ENCODE measurements around the gene RGS5. TPM values are rescaled to one million over a fixed set of nuclear protein-coding genes. Genes with fewer than 3 reads are reported as not detected.

RGS5 gene
- polyA plus RNA-seq, 4 donors = 4.0 to 24.4 (median 16.0) TPM

- no peaks in the 10 kb centered on the region for H3K4me1 ChIP-seq (ENCODE audit: control insufficient read depth in 3 of 3, insufficient read depth in 2 of 3, low read depth in 1 of 3, low read length in 2 of 3)
- FAIRE-seq (no peak), DNase-seq (no peak)
- H3K4me3 ChIP-seq (ENCODE audit: low read depth in 1 of 3, low read length in 3 of 3) = no peak overlapping the region
- H3K27ac ChIP-seq (ENCODE audit: low read depth in 1 of 3, low read length in 2 of 3) = no peak overlapping the region
- no peaks in the 10 kb centered on the region for H3K36me3 ChIP-seq (ENCODE audit: control insufficient read depth in 3 of 3, insufficient read depth in 2 of 3, low read depth in 1 of 3, low read length in 3 of 3)
- 63 to 71% (median 71%) methylated on average over 1 of the region's 1 CpG for WGBS, 3 donors
- peaks cover 0 to 4% (median 0%) of the 10 kb centered on the region in 3 donors for H3K27me3 ChIP-seq (ENCODE audit: control insufficient read depth in 3 of 3, insufficient read depth in 3 of 3, low read length in 3 of 3)
- H3K9me3 ChIP-seq (ENCODE audit: control insufficient read depth in 2 of 2, insufficient read depth in 1 of 2, low read depth in 1 of 2, low read length in 1 of 2) = no peaks in the 10 kb centered on the region
Measured at GRCh38 chr1:163130225-163130856, 72.4 kb downstream of the RGS5 start.

GRCh38 chr1:163128282-163128681 lies 74.4 kb downstream of the RGS5 start:
- Histone ChIP-seq H3K27me3 (ENCODE audit: control insufficient read depth in 3 of 3, insufficient read depth in 3 of 3, low read length in 3 of 3) (peaks cover 0 to 4% (median 0%) of the 10 kb centered on the region in 3 donors), H3K27ac (ENCODE audit: low read depth in 1 of 3, low read length in 2 of 3) (no peak overlapping the region), H3K9me3 (ENCODE audit: control insufficient read depth in 2 of 2, insufficient read depth in 1 of 2, low read depth in 1 of 2, low read length in 1 of 2) (no peaks in the 10 kb centered on the region), H3K36me3 (ENCODE audit: control insufficient read depth in 3 of 3, insufficient read depth in 2 of 3, low read depth in 1 of 3, low read length in 3 of 3) (no peaks in the 10 kb centered on the region), H3K4me3 (ENCODE audit: low read depth in 1 of 3, low read length in 3 of 3) (no peak overlapping the region), H3K4me1 (ENCODE audit: control insufficient read depth in 3 of 3, insufficient read depth in 2 of 3, low read depth in 1 of 3, low read length in 2 of 3) (no peaks in the 10 kb centered on the region)
- FAIRE-seq (no peak), DNase-seq (no peak)
- WGBS, 3 donors = 75 to 90% (median 79%) methylated on average over 2 of the region's 2 CpGs

- H3K4me1 ChIP-seq (ENCODE audit: control insufficient read depth in 3 of 3, insufficient read depth in 2 of 3, low read depth in 1 of 3, low read length in 2 of 3) = no peaks in the 10 kb centered on the region
- 63 to 69% (median 65%) methylated on average over 4 of the region's 4 CpGs for WGBS, 3 donors
- no peak for FAIRE-seq
- H3K9me3 ChIP-seq (ENCODE audit: control insufficient read depth in 2 of 2, insufficient read depth in 1 of 2, low read depth in 1 of 2, low read length in 1 of 2) = no peaks in the 10 kb centered on the region
- peaks cover 0 to 4% (median 0%) of the 10 kb centered on the region in 3 donors for H3K27me3 ChIP-seq (ENCODE audit: control insufficient read depth in 3 of 3, insufficient read depth in 3 of 3, low read length in 3 of 3)
- H3K4me3 ChIP-seq (ENCODE audit: low read depth in 1 of 3, low read length in 3 of 3) = no peak overlapping the region
- DNase-seq = no peak
- no peak overlapping the region for H3K27ac ChIP-seq (ENCODE audit: low read depth in 1 of 3, low read length in 2 of 3)
- no peaks in the 10 kb centered on the region for H3K36me3 ChIP-seq (ENCODE audit: control insufficient read depth in 3 of 3, insufficient read depth in 2 of 3, low read depth in 1 of 3, low read length in 3 of 3)
Measured at GRCh38 chr1:163124812-163125211, 77.9 kb downstream of the RGS5 start.

GRCh38 chr1:163120372-163120771 lies 82.3 kb downstream of the RGS5 start:
- Histone ChIP-seq H3K4me3 (ENCODE audit: low read depth in 1 of 3, low read length in 3 of 3) (no peak overlapping the region), H3K27me3 (ENCODE audit: control insufficient read depth in 3 of 3, insufficient read depth in 3 of 3, low read length in 3 of 3) (no peaks in the 10 kb centered on the region), H3K36me3 (ENCODE audit: control insufficient read depth in 3 of 3, insufficient read depth in 2 of 3, low read depth in 1 of 3, low read length in 3 of 3) (no peaks in the 10 kb centered on the region), H3K4me1 (ENCODE audit: control insufficient read depth in 3 of 3, insufficient read depth in 2 of 3, low read depth in 1 of 3, low read length in 2 of 3) (no peaks in the 10 kb centered on the region), H3K9me3 (ENCODE audit: control insufficient read depth in 2 of 2, insufficient read depth in 1 of 2, low read depth in 1 of 2, low read length in 1 of 2) (no peaks in the 10 kb centered on the region), H3K27ac (ENCODE audit: low read depth in 1 of 3, low read length in 2 of 3) (no peak overlapping the region)
- DNase-seq (no peak), FAIRE-seq (no peak)
- WGBS, 3 donors = 50 to 61% (median 57%) methylated on average over 1 of the region's 1 CpG

DNA sequence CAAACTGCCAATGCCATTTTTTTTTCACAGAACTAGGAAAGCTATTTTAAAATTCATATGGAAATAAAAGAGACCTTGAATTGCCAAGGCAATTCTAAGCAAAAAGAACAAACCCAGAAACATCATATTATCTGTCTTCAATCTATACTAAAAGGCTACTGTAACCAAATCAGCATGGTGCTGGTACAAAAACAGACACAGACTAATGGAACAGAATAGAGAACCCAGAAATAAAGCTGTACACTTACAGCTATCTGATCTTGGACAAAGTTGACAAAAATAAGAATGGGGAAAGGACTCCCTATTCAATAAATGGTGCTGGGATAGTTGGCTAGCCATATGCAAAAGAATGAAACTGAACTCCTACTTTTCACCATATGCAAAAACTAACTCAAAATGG lies 83.0 kb downstream of the RGS5 start:
- no peaks in the 10 kb centered on the region for H3K36me3 ChIP-seq (ENCODE audit: control insufficient read depth in 3 of 3, insufficient read depth in 2 of 3, low read depth in 1 of 3, low read length in 3 of 3)
- no peaks in the 10 kb centered on the region for H3K27me3 ChIP-seq (ENCODE audit: control insufficient read depth in 3 of 3, insufficient read depth in 3 of 3, low read length in 3 of 3)
- FAIRE-seq (no peak), DNase-seq (no peak)
- H3K9me3 ChIP-seq (ENCODE audit: control insufficient read depth in 2 of 2, insufficient read depth in 1 of 2, low read depth in 1 of 2, low read length in 1 of 2) = no peaks in the 10 kb centered on the region
- no peak overlapping the region for H3K4me3 ChIP-seq (ENCODE audit: low read depth in 1 of 3, low read length in 3 of 3)
- H3K27ac ChIP-seq (ENCODE audit: low read depth in 1 of 3, low read length in 2 of 3) = no peak overlapping the region
- H3K4me1 ChIP-seq (ENCODE audit: control insufficient read depth in 3 of 3, insufficient read depth in 2 of 3, low read depth in 1 of 3, low read length in 2 of 3) = no peaks in the 10 kb centered on the region

DNA sequence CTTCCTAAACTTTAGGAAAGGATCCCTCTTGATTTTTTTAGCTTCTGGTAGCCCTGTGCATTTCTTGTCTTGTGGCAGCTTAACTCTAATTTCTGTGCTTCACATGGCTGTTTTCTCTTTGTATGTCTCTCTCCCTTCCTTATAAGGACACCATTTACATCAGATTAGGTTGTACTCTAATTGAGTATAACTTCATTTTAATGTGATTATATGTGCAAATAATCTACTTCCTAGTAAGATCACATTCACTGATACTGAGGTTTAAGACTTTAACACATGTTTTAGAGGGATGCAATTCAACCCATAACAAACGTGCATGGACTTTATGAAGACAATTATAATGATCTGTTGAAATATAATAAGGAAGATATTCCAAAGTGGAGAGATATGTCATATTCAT lies 86.8 kb downstream of the RGS5 start:
- WGBS, 3 donors = 43 to 82% (median 57%) methylated on average over 1 of the region's 1 CpG
- Histone ChIP-seq H3K36me3 (ENCODE audit: control insufficient read depth in 3 of 3, insufficient read depth in 2 of 3, low read depth in 1 of 3, low read length in 3 of 3) (no peaks in the 10 kb centered on the region), H3K27me3 (ENCODE audit: control insufficient read depth in 3 of 3, insufficient read depth in 3 of 3, low read length in 3 of 3) (no peaks in the 10 kb centered on the region), H3K4me1 (ENCODE audit: control insufficient read depth in 3 of 3, insufficient read depth in 2 of 3, low read depth in 1 of 3, low read length in 2 of 3) (no peaks in the 10 kb centered on the region), H3K27ac (ENCODE audit: low read depth in 1 of 3, low read length in 2 of 3) (no peak overlapping the region), H3K9me3 (ENCODE audit: control insufficient read depth in 2 of 2, insufficient read depth in 1 of 2, low read depth in 1 of 2, low read length in 1 of 2) (no peaks in the 10 kb centered on the region), H3K4me3 (ENCODE audit: low read depth in 1 of 3, low read length in 3 of 3) (no peak overlapping the region)
- DNase-seq (no peak), FAIRE-seq (no peak)

DNA sequence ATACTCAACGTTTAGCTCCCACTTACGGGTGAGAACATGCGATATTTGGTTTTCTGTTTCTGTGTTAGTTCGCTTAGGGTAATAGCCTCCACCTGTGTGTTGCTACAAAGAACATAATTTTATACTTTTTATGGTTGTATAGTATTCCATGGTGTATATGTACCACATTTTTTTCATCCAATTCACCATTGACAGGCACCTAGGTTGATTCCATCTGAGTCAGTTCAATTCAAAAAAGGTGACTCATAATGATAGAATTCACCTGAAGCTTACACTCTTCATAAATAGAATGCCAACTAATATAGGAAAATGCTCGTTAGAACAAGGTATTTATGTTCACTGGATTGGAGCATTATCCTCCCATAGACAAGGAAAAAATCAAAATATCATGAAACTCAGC lies 95.1 kb downstream of the RGS5 start:
- DNase-seq (no peak), FAIRE-seq (no peak)
- Histone ChIP-seq H3K9me3 (ENCODE audit: control insufficient read depth in 2 of 2, insufficient read depth in 1 of 2, low read depth in 1 of 2, low read length in 1 of 2) (no peaks in the 10 kb centered on the region), H3K36me3 (ENCODE audit: control insufficient read depth in 3 of 3, insufficient read depth in 2 of 3, low read depth in 1 of 3, low read length in 3 of 3) (no peaks in the 10 kb centered on the region), H3K27me3 (ENCODE audit: control insufficient read depth in 3 of 3, insufficient read depth in 3 of 3, low read length in 3 of 3) (peaks cover 0 to 2% (median 0%) of the 10 kb centered on the region in 3 donors), H3K27ac (ENCODE audit: low read depth in 1 of 3, low read length in 2 of 3) (no peak overlapping the region), H3K4me1 (ENCODE audit: control insufficient read depth in 3 of 3, insufficient read depth in 2 of 3, low read depth in 1 of 3, low read length in 2 of 3) (no peaks in the 10 kb centered on the region), H3K4me3 (ENCODE audit: low read depth in 1 of 3, low read length in 3 of 3) (no peak overlapping the region)
- 84 to 93% (median 89%) methylated on average over 5 of the region's 5 CpGs for WGBS, 3 donors

DNA sequence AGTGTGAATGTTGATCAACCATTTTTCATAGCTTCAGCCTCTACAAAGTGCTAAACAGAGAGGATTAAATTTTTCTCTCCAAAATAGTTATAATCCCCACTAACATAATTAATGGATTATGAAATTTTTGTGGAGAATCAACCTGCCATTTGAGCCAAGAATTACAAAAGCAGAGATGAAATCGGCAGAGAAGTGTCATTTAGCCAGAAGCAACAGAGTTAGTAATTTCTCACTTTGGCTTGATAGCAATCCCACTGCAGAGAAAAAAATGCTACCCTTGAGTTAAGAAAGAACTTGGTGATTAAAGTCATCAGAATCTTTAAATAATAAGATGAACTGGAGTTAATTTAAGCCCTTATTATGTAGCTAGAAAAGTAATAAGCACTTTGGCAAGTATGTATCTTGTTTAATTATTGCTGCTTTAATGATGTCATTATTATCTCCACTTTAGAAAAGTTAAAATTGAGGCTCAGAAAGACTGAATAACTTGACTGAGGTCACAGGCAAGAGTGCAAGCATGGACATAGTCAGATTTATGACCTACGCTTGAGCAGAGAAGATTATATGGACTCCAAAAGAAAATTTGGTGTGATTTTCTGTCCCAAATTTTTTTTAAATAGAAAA lies 96.2 kb downstream of the RGS5 start:
- Histone ChIP-seq H3K36me3 (ENCODE audit: control insufficient read depth in 3 of 3, insufficient read depth in 2 of 3, low read depth in 1 of 3, low read length in 3 of 3) (no peaks in the 10 kb centered on the region), H3K27ac (ENCODE audit: low read depth in 1 of 3, low read length in 2 of 3) (no peak overlapping the region), H3K9me3 (ENCODE audit: control insufficient read depth in 2 of 2, insufficient read depth in 1 of 2, low read depth in 1 of 2, low read length in 1 of 2) (no peaks in the 10 kb centered on the region), H3K4me1 (ENCODE audit: control insufficient read depth in 3 of 3, insufficient read depth in 2 of 3, low read depth in 1 of 3, low read length in 2 of 3) (no peaks in the 10 kb centered on the region), H3K4me3 (ENCODE audit: low read depth in 1 of 3, low read length in 3 of 3) (no peak overlapping the region), H3K27me3 (ENCODE audit: control insufficient read depth in 3 of 3, insufficient read depth in 3 of 3, low read length in 3 of 3) (peaks cover 0 to 2% (median 0%) of the 10 kb centered on the region in 3 donors)
- FAIRE-seq (no peak), DNase-seq (no peak)
- WGBS, 3 donors = 71 to 80% (median 73%) methylated on average over 2 of the region's 2 CpGs

All from small intestine (tissue), 7 donors.